Measurements from ENCODE around the gene SPACA7.

The SPACA7 gene

DNA sequence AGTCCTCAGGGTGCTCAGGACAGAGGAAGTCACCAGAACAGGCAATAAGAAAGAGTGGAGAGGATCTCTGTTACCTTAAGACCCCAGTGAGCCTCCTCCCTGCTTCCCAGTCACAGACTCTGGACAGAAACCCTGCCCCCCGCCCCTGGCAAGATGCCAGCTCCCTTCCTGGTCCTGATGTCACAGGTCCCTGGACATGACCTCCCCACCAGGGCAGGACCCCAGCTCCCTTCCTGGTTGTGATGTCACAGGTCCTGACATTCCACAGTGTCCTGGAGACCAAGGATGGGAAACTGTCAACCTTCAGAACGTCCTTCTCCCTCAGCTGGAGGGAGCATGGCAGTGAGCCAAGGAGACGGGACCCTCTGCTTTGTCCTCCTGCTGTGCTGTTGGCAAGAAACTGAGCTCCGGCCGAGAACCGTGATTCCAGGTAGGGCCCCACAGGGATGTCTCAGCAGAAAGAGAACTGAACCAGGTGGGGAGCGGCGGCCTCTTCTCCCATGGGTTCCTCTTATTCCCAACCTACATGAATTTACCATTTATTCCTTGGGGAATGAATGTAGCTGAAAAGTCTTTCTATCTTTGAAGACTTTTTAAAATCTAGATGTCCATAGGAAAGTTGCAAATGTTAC is at the start of gene SPACA7:
Gene SPACA7 (plus strand): TSS at position 306 of the 632 bp plus-strand sequence. CDS start 31 bp downstream, at position 337.
- DNase-seq: no peak

GRCh38 chr13:112326821-112327370 is 49.3 kb upstream of the SPACA7 start:
- no peak for DNase-seq

- no peak for DNase-seq
These were observed 47.2 kb upstream of the SPACA7 start for GRCh38 chr13:112328936-112329335.

DNA sequence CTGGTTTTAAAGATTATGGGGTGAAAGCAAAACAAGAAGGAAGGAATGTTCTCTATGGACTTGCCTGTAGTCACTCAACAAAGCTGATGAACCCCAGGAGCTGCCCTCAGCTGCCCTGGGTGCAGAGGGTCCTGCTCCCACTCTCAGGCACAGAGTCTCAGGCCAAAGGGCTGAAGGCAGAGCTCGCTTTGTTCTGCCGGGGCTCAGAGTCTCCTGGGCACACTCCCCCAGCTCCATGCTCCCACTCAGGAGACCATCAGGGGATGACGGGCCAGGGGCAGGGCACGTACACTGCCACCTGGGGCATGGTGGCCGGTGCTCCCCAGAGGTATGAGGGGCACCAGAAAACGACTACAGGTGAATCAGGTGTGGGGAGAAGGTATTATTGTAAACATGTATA is 46.8 kb upstream of the SPACA7 start:
- no peak for DNase-seq

GRCh38 chr13:112330066-112330465 is 46.1 kb upstream of the SPACA7 start:
- no peak for DNase-seq

DNA sequence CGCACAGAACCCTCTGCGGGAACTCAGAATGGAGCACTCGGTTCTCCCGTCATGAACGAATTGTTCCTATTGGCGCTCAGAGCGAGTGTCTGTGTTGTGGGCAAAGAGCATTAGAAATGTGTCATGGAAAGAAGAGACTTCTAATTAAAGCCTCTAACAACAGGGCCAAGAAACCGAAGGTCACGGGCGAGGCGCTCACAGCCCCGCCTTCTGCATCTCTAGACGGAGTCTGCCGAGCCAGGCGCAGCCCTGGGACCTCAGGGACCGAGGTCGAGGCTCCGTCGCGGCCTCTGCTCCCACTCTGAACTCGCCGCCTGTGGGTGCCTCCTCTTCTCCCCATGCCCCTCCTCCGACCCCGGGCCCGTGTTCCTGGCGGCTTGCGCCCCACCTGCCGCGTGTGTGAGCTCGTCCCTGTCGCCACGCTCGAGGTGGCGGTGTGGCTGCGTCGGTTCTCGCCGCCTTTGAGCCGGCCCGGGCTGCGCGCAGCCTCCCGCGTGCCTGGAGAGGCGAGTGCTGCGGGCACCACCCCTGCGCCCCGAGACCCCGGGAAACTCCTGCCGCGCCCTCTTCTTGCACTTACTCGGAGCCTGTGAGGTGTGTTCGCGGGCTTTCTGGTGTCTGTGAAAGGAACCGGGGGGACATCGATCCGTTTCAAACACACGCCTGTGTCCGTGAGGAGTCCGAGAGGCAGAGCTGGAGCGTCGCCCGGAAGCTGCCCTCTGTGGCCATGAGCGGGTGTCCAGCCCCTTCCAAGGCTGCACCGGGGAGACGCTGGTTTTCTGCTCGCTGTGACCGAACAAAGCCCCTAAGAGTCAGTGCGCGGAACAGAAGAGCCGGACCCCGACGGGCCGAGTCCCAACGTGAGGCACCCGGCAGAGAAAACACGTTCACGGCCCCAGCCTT is 45.4 kb upstream of the SPACA7 start:
- DNase-seq: no peak

GRCh38 chr13:112331675-112332074 is 44.5 kb upstream of the SPACA7 start:
- DNase-seq: no peak

DNA sequence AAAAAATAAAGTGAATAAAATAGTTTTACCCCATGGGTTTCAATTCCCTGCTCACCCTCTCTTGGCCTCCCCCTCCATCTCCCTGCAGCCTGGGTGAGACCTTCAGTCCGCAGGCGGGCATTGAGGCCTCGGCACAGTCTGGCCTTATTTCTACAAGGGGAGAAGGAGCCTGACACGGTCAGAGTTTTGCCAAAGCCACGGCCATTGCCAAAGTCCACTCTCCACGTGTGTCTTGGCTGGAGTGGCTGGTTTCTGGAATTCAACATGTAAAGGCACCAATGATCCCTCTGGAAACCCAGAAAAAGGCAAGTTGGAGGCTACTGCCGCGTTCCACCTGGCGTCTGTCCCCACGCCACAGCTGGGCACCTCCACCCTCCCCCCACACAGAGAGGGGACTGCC is 43.4 kb upstream of the SPACA7 start:
- no peak for DNase-seq

GRCh38 chr13:112333756-112334543 is 42.2 kb upstream of the SPACA7 start:
- no peak for DNase-seq

DNA sequence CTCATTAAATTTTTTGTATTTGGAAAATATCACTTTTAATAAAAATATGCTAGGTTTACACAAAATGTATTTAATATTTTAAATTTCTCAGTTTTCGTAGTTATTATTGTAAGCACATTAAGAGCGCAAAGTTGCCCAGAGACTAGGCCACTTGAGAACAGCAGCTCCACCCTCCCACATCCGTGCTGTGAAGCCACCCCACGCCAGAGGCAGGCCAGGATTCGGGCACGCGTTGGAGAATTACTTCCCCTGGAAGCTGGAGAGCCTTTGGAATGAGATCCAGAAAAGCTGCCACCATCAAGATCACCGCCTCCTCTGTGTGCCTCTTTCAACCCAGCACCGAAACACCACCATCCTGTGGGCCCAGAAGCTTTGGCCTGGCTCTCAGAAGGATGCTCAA is 41.0 kb upstream of the SPACA7 start:
- no peak for DNase-seq

DNA sequence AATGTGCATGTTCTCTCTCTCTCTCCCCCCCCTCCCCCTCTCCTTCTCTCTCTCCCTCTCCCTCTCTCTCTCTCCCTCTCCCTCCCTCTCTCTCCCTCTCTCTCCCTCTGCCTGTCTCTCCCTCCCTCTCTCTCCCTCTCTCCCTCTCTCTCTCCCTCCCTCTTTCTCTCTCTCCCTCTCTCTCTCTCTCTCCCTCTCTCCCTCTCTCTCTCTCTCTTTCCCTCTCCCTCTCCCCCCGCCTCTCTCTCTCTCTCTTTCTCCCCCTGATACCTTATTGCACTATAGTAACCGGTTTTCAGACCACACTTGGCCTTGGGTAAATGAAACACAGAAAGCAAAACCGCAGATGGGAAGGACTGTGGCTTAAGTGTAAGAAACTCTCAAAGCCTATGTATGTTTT is 34.7 kb upstream of the SPACA7 start:
- no peak for DNase-seq

DNA sequence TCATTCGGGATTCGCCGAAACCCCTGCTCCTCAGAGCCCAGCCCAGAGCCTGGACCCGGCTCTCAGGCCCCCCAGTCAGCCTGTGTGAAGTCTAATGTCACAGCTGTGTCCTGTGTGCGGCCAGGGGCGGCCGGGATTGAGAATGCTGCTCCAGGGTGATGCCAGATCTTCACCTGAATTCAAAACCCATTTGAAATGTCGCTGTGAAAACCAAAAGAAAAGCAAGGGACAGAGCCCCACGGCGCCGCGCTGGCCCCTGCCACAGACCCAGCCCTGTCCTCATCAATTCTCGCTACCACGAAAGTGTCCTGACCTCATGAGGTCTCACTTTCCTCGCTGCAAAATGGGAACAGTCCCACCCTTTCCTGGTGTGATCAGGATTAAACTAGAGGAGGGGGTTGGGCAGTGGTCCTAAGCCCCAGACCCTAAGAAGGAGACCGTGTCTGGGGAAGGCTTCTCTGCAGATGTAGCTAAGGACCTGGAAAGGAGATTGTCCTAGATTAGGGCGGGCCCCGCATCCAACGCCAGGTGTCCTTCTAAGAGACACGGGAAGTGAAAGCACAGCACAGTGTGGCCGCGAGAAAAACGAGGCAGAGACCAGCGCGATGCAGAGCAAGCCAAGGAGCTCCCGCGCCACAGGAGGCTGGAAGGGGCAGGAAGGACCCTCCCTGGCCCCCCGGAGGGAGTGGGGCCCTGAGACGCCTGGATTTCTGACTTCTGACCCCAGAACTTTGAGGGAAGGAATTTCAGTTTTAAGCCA is 34.0 kb upstream of the SPACA7 start:
- DNase-seq: no peak

GRCh38 chr13:112342841-112343361 is 33.3 kb upstream of the SPACA7 start:
- no peak for DNase-seq

GRCh38 chr13:112343591-112343990 is 32.6 kb upstream of the SPACA7 start:
- no peak for DNase-seq

DNA sequence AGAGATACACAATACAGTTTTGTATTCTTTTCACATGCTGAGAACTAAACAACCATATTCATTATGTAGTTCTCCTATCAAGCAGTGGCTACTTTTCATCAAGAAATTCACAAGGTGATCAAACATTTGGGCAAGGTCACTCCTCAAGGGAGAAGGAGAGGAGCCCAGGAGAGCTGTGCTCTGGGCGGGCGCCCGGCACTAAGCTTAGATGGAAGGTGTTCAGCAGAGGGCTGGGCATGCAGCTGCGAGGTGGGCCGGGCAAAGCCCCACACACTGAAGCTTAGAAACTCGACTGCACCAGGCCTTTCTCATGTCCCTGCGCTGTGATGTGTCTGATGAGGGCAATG is 30.4 kb upstream of the SPACA7 start:
- no peak for DNase-seq

DNA sequence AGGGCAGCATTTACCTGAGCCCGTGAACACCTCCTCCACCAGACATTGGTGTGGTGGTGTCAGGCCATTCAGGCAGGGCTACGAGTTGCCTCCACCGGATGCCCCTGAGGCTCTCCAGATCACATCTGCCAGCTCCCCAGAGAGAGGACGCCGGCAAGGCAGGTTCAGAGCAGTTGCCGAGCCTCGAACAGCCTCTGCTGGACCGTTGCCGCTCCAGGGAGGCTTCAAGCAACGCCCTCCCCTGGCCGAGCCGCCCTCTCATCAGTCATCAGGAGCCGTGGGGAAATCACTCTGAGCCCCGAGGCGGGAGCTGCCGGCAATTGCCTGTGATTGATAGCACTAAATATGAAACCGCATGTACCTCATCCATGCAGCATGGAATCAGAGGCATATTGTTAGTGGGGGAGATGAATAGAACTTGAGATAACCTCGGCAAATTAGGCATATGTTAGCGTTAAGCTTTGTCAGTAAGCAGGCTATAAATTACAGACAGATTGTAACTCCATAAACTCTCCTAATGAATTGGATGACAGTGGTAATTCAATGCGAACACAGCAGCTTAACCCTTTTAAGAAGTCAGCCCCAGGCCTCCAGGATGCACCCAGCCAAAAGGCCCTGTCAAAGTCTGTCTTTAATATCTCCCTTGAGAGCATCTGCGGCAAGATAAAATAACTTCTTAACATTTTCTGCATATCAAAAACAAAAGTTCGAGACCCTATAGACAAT is 29.8 kb upstream of the SPACA7 start:
- no peak for DNase-seq

DNA sequence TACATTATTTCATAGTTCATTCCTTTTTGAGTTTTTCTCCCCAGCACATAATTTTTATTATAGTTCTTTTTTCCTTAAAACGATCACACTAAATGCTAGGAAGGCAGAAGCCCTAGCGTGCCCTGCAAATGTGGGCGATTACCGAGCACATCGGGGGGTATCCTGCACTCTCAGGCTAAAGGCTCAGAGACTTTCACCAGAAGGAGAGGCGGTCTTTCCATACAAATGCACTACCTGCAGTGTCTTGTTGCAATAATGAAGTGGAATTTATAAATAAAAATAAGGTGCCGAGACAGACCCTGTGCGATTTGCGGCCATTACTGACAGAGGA is 29.3 kb upstream of the SPACA7 start:
- no peak for DNase-seq

GRCh38 chr13:112347986-112348385 is 28.2 kb upstream of the SPACA7 start:
- no peak for DNase-seq

DNA sequence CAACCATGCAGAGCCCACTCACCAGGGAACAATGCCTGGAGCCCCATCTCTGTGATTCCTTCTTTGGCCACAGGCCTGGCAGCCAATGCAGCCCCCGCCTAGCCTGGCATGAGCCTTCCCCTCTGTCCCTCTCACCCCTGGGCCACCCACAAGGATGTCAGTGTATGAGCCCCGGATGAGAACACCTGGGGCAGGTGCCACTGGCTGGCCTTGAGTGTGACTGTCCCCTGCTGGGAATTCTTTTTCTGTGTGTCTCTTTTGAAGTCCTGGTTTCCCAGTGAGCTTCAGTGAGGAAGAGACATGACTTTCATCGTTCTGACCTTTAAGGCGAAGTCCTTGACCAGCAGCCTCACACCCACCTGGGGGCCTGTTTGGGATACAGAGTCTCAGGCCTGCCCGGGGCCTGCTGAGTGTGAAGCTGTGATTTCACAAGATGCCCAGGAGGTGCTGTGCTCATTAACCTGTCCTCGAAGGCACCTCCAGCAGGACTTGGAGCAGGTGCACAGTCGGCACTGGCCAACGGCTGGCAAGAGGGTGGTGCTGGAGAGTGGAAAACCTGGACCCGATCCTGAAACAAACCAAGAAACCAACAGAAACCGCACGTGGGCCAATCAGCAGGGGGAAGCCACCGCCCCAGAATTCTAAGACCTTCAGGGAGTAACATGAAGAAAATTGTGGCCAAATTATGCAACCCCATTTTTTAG is 27.4 kb upstream of the SPACA7 start:
- no peak for DNase-seq

GRCh38 chr13:112349681-112350080 is 26.5 kb upstream of the SPACA7 start:
- DNase-seq: no peak

DNA sequence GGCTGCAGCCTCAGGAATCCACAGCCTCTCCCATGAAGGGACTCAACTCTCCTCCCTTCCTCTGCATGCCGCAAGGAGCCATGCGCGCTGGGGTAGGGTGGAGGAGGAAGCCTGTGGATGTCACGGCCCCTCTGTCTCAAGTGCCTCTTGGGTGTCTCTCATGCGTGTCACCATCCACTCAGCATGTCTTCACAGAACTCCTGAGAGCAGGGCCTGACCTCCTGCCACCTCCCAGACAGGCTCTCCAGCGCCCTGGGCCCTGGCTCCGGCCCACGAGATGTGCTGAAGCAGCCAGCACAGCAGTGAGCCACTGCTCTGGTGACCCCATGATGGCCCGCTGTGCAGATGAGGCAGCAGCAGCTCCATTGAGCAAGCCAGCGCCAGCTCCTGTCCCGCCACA is 25.9 kb upstream of the SPACA7 start:
- no peak for DNase-seq

All from CD4-positive, alpha-beta T cell treated with Interleukin-15 for 1 hour (primary cell).